T-helper 9 cell (primary cell): ENCODE data around the gene STPG2.

Experiments used
- DNase-seq: peaks from one replicate; pipeline ENCODE4 v3.0.0-alpha.2; 2020

STPG2 gene

GRCh38 chr4:98092833-98093439 is 50.3 kb downstream of the STPG2 start:
- DNase-seq: no peak

GRCh38 chr4:98081936-98082335 is 61.3 kb downstream of the STPG2 start:
- DNase-seq: no peak

GRCh38 chr4:98068495-98068894 is 74.8 kb downstream of the STPG2 start:
- no peak for DNase-seq

GRCh38 chr4:98055800-98056501 is 87.3 kb downstream of the STPG2 start:
- no peak for DNase-seq

- no peak for DNase-seq
These were observed 96.6 kb downstream of the STPG2 start for GRCh38 chr4:98046665-98047064.

GRCh38 chr4:98030059-98030458 is 113.2 kb downstream of the STPG2 start:
- no peak for DNase-seq

- no peak for DNase-seq
These were observed 115.4 kb downstream of the STPG2 start for GRCh38 chr4:98027827-98028226.

- no peak for DNase-seq
These were observed 116.9 kb downstream of the STPG2 start for GRCh38 chr4:98026362-98026761.

- DNase-seq: no peak
These were observed 136.4 kb downstream of the STPG2 start for GRCh38 chr4:98006814-98007412.

GRCh38 chr4:98006060-98006459 is 137.2 kb downstream of the STPG2 start:
- no peak for DNase-seq

- DNase-seq: no peak
These were observed 142.3 kb downstream of the STPG2 start for GRCh38 chr4:98000940-98001339.

GRCh38 chr4:97998203-97998602 is 145.1 kb downstream of the STPG2 start:
- no peak for DNase-seq

- no peak for DNase-seq
These were observed 148.4 kb downstream of the STPG2 start for GRCh38 chr4:97994765-97995465.

GRCh38 chr4:97990409-97990808 is 152.9 kb downstream of the STPG2 start:
- DNase-seq: no peak

- DNase-seq: no peak
These were observed 156.1 kb downstream of the STPG2 start for GRCh38 chr4:97987019-97987648.

- no peak for DNase-seq
These were observed 158.6 kb downstream of the STPG2 start for GRCh38 chr4:97984545-97985131.

- DNase-seq: no peak
These were observed 164.3 kb downstream of the STPG2 start for GRCh38 chr4:97978791-97979488.

- no peak for DNase-seq
These were observed 189.9 kb downstream of the STPG2 start for GRCh38 chr4:97953171-97953941.

- DNase-seq: no peak
These were observed 190.5 kb downstream of the STPG2 start for GRCh38 chr4:97952763-97953162.

- DNase-seq: no peak
These were observed 192.4 kb downstream of the STPG2 start for GRCh38 chr4:97950836-97951235.

GRCh38 chr4:97942951-97943350 is 200.3 kb downstream of the STPG2 start:
- no peak for DNase-seq
